Heart right ventricle (tissue), 16 donors: ENCODE data around the gene TMEM181. TPM values are rescaled to one million over a fixed set of nuclear protein-coding genes. Genes with fewer than 3 reads are reported as not detected.
"Not testable (repeated sequence)": the region's sequence is repeated elsewhere in the genome, so short reads cannot be mapped to it uniquely, and the experiment has no call there.

ENCODE experiments used
- ATAC-seq, 8 donors: fragments of 200-7000 bp; cut with Tn5 transposase; one replicate each; pipeline ENCODE4 v1.9.1; 2020; ENCODE audit warnings: mild to moderate bottlenecking in 8 of 8, moderate library complexity in 8 of 8, moderate number of reproducible peaks in 1 of 8
- DNase-seq, 2 donors: peaks; one replicate each; pipeline ENCODE4 v3.0.0-alpha.2; 2020
- H3K27ac ChIP-seq, 10 donors: fragments of 200-600 bp; sonication (generic) in 2 of 10; one replicate each; pipeline versions ENCODE4 v1.5.0 to v1.8.0; 2020 to 2022; ENCODE audit warnings: mild to moderate bottlenecking in 3 of 10
- H3K27me3 ChIP-seq, 7 donors: fragments of 200-600 bp; one replicate each; pipeline ENCODE4 v1.8.0; 2021 to 2022; ENCODE audit warnings: mild to moderate bottlenecking in 2 of 7
- H3K36me3 ChIP-seq, 9 donors: fragments of 200-600 bp; sonication (generic) in 1 of 9; one replicate each; pipeline versions ENCODE4 v1.5.0 to v1.8.0; 2020 to 2022; ENCODE audit warnings: mild to moderate bottlenecking in 2 of 9
- H3K4me1 ChIP-seq, 9 donors: fragments of 200-600 bp; sonication (generic) in 1 of 9; one replicate each; pipeline versions ENCODE4 v1.5.0 to v1.8.0; 2020 to 2022; ENCODE audit warnings: mild to moderate bottlenecking in 4 of 9
- H3K4me3 ChIP-seq, 10 donors: fragments of 200-600 bp; sonication (generic) in 2 of 10; one replicate each; pipeline versions ENCODE4 v1.5.0 to v1.8.0; 2020 to 2022; ENCODE audit warnings: mild to moderate bottlenecking in 7 of 10, moderate library complexity in 2 of 10
- H3K9me3 ChIP-seq, 11 donors: fragments of 200-600 bp in 10 of 11; sonication (generic) in 2 of 11; one replicate each; pipeline versions ENCODE4 v1.5.0 to v1.8.0; 2013 to 2022; ENCODE audit warnings: mild to moderate bottlenecking in 2 of 11, control low read depth in 1 of 11, moderate library complexity in 1 of 11
- WGBS, 2 donors: extraction: QIAGEN DNeasy Blood & Tissue Kit; methylation state at CpG; one replicate each; pipeline ENCODE4 v1.1.7; 2013; ENCODE audit warnings: inconsistent platforms in 1 of 2; 5-methylcytosine and 5-hydroxymethylcytosine counted together
- intact Hi-C, 10 donors: fragments of 100-400 bp; cut with DNase I; formaldehyde crosslinking; loops; one replicate each; pipeline versions ENCODE4 v1.11.1 to v1.14.2; 2022
- polyA plus RNA-seq, 2 donors: library from polyadenylated mRNA; stranded (reverse); fragments of 200-250 nt; gene quantifications; one replicate each; pipeline ENCODE4 v1.2.3, GENCODE V29; 2013
- total RNA-seq, 10 donors: library from RNA; stranded (reverse); fragmentation: NEBNext Ultra II Directional in 3 of 10; extraction: Animal tissue kit (Norgen Biotek cat#: 25700) in 3 of 10; gene quantifications; one replicate each; pipeline versions ENCODE4 v1.2.1 to v1.2.4, GENCODE V29; 2021 to 2023
- TF ChIP-seq, protein P1 (sequence below), 9 donors: fragments of 200-600 bp; sonication (generic) in 2 of 9; IDR thresholded peaks; one replicate each; pipeline versions ENCODE4 v1.5.0 to v1.8.0; 2021 to 2022; ENCODE audit warnings: antibody characterized with exemption in 9 of 9, mild to moderate bottlenecking in 5 of 9, moderate library complexity in 1 of 9
- donor health status: Arrhythmogenic right ventricular cardiomyopathy.
- donor health status: ischemic (EF 13 %, LVEDD 7.1; RV severe dilation, severe dysfunction).
- donor health status: healthy with polysubstance abuse.
- donor health status: DM: no; HTN: yes; CAD: no.
- donor health status: DM: no; HTN: no; CAD: no.
- donor health status: ischemic (EF 25% LVEDD 6.9; RV normal size, moderate dysfunction).
- donor health status: ischemic (EF 25% LVEDD 5.7; RV mildly dilated, moderate dysfunction).
- donor health status: healthy.
- donor health status: DM: yes; HTN: yes; CAD: no.
- donor health status: Ischemic cardiomyopathy.
- donor health status: ischemic (EF 35%, LVEDD 5.7; RV mildly dilated, moderate dysfunction).
- donor health status: nonischemic (EF 11% LVEDD 7.7; RV severe dilation, severe dysfunction).
- donor health status: DM: yes; HTN: yes; CAD: no.
- donor health status: PGD.
- donor health status: ischemic (EF 29% LVEDD 5.4; RV normal size, mild dysfunction).
- donor health status: nonischemic (EF 23%, LVEDD 6.1; RV moderate dilation, normal function).

Gene TMEM181
- total and polyA plus RNA-seq, 12 donors = 5.9 to 13.4 (median 9.6) TPM

DNA sequence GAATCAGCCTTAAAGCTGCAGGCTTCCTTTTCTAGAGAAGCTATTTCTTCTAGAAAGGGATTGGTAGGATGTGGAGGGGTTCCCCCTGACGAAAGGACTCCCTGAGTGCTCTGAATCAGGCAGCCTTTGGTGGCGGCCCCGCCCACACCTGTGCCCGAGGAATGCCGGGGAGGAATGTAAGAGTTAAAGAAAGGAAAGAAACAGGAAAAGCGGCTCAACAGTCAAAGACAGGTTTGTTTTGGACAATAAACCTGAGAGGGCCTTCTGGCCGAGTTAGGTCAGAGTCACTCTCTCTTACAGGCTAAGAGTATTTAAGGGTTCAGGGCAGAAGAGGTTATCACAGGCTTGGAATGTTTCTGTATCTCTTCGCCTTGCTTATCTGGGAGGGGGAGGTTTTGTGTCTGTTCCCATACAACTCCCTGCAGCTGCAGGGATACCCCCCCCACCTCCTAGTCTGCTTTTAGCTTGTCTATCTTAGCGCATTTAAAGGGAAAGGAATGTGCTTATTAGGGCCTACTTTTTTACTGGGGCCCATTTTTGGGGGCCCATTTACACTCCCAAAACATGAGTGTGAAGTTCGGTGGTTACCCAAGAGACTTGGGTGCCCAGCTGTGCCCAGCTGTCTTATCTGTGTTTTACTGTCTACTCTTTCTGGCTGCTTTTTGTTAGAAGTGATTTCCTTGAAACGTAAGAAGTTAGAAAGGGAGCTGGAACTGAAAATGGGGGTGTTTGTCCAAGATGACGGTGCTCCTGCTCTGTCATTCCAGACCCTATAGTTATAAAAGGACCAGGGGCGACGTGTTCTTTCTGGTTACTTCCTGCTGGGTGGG lies 51.9 kb downstream of the TMEM181 start:
- H3K27ac ChIP-seq = peak overlapping the region in 5 of 10 donors; percentile 21 to 60 (median 58)

DNA sequence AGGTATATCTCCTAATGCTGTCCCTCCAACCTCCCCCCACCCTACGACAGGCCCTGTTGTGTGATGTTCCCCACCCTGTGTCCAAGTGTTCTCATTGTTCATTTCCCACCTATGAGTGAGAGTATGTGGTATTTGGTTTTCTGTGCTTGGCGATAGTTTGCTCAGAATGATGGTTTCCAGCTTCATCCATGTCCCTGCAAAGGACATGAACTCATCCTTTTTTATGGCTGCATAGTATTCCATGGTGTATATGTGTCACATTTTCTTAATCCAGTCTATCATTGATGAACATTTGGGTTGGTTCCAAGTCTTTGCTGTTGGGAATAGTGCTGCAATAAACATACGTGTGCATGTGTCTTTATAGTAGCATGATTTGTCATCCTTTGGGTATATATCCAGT lies 54.7 kb downstream of the TMEM181 start:
- Histone ChIP-seq H3K4me1 (peaks cover 3 to 30% (median 18%) of the 10 kb centered on the region in 9 donors), H3K36me3 (peaks cover 0 to 67% (median 4%) of the 10 kb centered on the region in 9 donors), H3K9me3 (peaks cover 0 to 14% (median 0%) of the 10 kb centered on the region in 11 donors)
- H3K4me3 ChIP-seq, intact Hi-C loops, H3K27me3 ChIP-seq, DNase-seq, H3K27ac ChIP-seq, ATAC-seq: not testable (repeated sequence)
- WGBS, 2 donors = 94 to 99% methylated on average over 3 of the region's 3 CpGs

More for the DNA sequence above, 51.9 kb downstream of the TMEM181 start:
- Histone ChIP-seq H3K4me3 (no peak overlapping the region), H3K9me3 (peaks cover 0 to 14% (median 0%) of the 10 kb centered on the region in 11 donors), H3K27me3 (no peaks in the 10 kb centered on the region), H3K36me3 (peaks cover 0 to 90% (median 8%) of the 10 kb centered on the region in 9 donors), H3K4me1 (peaks cover 3 to 36% (median 20%) of the 10 kb centered on the region in 9 donors)
- ATAC-seq (peak in 4 of 8 donors; percentile 21 to 51 (median 38)), DNase-seq (no peak)
- WGBS, 2 donors = 50 to 61% methylated on average over 14 of the region's 14 CpGs
- TF ChIP-seq, protein P1, sequence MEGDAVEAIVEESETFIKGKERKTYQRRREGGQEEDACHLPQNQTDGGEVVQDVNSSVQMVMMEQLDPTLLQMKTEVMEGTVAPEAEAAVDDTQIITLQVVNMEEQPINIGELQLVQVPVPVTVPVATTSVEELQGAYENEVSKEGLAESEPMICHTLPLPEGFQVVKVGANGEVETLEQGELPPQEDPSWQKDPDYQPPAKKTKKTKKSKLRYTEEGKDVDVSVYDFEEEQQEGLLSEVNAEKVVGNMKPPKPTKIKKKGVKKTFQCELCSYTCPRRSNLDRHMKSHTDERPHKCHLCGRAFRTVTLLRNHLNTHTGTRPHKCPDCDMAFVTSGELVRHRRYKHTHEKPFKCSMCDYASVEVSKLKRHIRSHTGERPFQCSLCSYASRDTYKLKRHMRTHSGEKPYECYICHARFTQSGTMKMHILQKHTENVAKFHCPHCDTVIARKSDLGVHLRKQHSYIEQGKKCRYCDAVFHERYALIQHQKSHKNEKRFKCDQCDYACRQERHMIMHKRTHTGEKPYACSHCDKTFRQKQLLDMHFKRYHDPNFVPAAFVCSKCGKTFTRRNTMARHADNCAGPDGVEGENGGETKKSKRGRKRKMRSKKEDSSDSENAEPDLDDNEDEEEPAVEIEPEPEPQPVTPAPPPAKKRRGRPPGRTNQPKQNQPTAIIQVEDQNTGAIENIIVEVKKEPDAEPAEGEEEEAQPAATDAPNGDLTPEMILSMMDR (IDR thresholded peaks at IDR 0.05) = no peak
- intact Hi-C loops = no loop called here

DNA sequence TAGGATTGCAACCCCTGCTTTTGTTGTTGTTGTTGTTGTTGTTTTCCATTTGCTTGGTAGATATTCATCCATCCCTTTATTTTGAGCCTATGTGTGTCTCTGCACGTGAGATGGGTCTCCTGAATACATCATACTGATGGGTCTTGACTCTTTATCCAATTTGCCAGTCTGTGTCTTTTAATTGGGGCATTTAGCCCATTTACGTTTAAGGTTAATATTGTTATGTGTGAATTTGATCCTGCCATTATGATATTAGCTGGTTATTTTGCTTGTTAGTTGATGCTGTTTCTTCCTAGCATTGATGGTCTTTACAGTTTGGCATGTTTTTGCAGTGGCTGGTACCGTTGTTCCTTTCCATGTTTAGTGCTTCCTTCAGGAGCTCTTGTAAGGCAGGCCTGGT lies 58.4 kb downstream of the TMEM181 start:
- H3K4me1 ChIP-seq, H3K27ac ChIP-seq, ATAC-seq, H3K4me3 ChIP-seq, H3K27me3 ChIP-seq, intact Hi-C loops, DNase-seq: not testable (repeated sequence)
- WGBS, 2 donors = 98% methylated on average over 3 of the region's 3 CpGs
- H3K9me3 ChIP-seq = peaks cover 0 to 14% (median 0%) of the 10 kb centered on the region in 11 donors
- H3K36me3 ChIP-seq = peaks cover 0 to 64% (median 6%) of the 10 kb centered on the region in 9 donors

DNA sequence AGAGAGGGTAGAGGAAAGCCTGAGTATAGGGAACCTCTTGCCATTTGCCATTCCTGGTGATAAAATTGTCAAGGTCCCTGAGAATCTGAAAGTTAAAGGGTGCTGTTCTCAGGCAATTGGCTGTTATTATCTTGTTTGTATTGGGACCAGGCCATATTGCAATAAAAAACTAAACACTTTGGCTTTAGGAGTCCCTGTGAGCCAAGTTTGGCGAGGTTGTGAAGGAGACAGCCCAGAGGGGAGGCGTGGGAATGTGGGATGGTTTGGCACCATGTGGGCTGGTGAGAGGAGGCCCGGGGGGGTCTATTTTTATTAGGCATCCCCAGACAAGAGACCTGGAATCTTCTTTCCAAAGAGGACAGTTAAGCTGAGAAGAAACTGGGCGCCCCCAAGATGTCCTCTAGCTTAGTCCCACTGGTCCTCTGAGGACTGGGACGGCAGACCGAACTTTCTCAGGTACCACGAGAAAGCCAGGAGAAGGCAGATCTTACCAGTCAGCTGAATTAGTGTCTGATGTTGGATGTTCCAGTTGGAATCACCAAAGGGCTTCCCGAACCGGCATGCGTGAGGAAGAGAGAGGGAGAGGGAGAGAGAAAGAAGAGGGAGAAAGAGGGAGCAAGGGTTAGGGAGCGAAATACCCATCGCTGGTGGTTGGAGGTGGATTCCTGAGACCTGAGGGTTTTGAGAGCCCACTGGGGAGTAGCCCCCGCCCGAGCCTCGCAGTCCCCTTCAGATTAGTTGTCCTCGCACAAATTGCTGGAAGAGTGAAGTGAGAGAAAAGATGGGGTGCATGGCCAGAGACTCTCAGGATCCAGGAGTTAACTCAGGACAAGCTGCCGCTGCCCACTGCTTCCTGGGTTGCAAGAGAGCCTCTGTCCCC lies 60.3 kb downstream of the TMEM181 start:
- ATAC-seq = peak in 1 of 8 donors; percentile 40
- H3K36me3 ChIP-seq = peaks cover 0 to 60% (median 6%) of the 10 kb centered on the region in 9 donors
- H3K27ac ChIP-seq = no peak overlapping the region
- no peaks in the 10 kb centered on the region for H3K27me3 ChIP-seq
- H3K9me3 ChIP-seq = peaks cover 0 to 7% (median 0%) of the 10 kb centered on the region in 11 donors
- no peak for DNase-seq
- peaks cover 0 to 6% (median 0%) of the 10 kb centered on the region in 9 donors for H3K4me1 ChIP-seq
- 93 to 96% methylated on average over 17 of the region's 17 CpGs for WGBS, 2 donors
- TF ChIP-seq, protein P1 (IDR thresholded peaks at IDR 0.05) = no peak
- no peak overlapping the region for H3K4me3 ChIP-seq
- intact Hi-C loops = loop anchor here in 3 of 10 donors (10.0 kb wide), 2 partner anchors 65 to 75 kb away; no protein-coding TSS in a partner anchor
